ENCODE data around the gene COMMD7. TPM values are rescaled to one million over a fixed set of nuclear protein-coding genes. Genes with fewer than 3 reads are reported as not detected.

Gene COMMD7
- total RNA-seq (2022; extraction: Qiagen RNA extraction), result 58.2 to 63.4 TPM (median 59.2 TPM) in 5 replicates

DNA sequence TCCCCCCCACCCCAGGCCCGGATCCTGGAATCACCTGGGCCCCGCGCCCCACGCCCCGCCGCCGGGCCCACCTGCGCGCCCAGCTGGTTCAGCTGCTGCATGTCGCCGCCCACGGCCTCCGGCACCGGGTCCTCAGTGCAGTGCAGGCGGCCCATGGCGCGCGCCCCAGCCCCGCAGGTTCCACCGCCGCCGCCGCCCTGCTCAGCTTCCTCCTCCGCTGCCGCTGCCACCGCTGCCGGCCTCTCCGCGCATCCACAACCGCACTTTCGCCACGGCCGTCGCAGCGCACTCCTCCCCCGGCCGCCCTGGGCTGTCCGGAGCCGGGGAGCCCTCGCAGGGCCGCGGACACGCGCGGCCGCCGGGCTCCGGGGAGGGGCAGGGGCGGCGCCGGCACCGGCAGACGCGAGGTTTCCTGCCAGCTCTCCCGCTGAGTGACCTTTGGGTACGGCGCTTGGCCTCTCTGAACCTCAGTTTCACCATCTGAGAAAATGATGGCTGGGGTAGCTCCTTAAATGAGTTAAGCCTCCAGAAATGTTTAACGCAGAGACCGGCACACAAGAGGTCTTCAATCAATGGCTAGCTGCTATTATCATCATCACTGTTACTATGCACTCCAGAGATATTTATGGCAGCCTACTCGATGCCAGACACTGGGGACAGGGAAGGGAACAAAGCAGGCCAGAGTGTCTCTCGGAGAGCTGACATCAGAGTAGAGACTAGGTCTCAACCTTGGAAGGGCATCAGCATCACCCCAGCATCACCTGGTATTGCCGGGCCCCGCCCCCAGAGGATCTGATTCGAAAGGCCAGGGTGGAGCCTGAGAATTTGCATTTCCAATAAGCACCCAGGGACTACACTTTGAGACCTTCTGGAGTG lies at the start of gene COMMD7:
Gene COMMD7 (minus strand): TSS at position 231 of the 876 bp plus-strand sequence. CDS start 76 bp downstream, at position 155.

GRCh38 chr20:32761831-32762753 lies 18.8 kb upstream of the COMMD7 start, which contains the start of gene DNMT3B:
DNMT3B (plus strand) TSS chr20:32762385; CDS start chr20:32780324, 17,939 bp downstream.

Other genes with a start within 250 kb of the COMMD7 start
- gene NOL4L, start 158.1 kb downstream of the COMMD7 start, total RNA-seq (2022; extraction: Qiagen RNA extraction), result 11.1 to 13.5 TPM (median 12.4 TPM) in 5 replicates
- not detected in 5 replicates for gene C20orf203, start 69.5 kb downstream of the COMMD7 start, total RNA-seq (2022; extraction: Qiagen RNA extraction)
- 3.8 to 5.6 TPM (median 4.6 TPM) in 5 replicates for gene DNMT3B, start 18.9 kb upstream of the COMMD7 start, total RNA-seq (2022; extraction: Qiagen RNA extraction)
- 138 to 171 TPM (median 140 TPM) in 5 replicates for gene MAPRE1, start 76.5 kb upstream of the COMMD7 start, total RNA-seq (2022; extraction: Qiagen RNA extraction)
- gene EFCAB8, start 115.5 kb upstream of the COMMD7 start, total RNA-seq (2022; extraction: Qiagen RNA extraction), result not detected in 5 replicates

Measured in A549 treated with CORT108297 at 1 μM for 4 hours (cell line).